Measurements from ENCODE around the gene TRAPPC12. TPM values are rescaled to one million over a fixed set of nuclear protein-coding genes. Genes with fewer than 3 reads are reported as not detected.

TRAPPC12 gene
- total RNA-seq, 1 experiment from 2014 or later = 86.0 TPM

- Mint-ChIP-seq H3K9me3 (no peaks in the 10 kb centered on the region), H3K27me3 (ENCODE audit: low read depth) (no peaks in the 10 kb centered on the region)
Observed at GRCh38 chr2:3338340-3338739, 41.2 kb upstream of the TRAPPC12 start.

More at GRCh38 chr2:3338340-3338739, 41.2 kb upstream of the TRAPPC12 start:
- H2BK5ac ChIP-seq (ENCODE audit: insufficient read length, low read length) = no peak overlapping the region
- no peak overlapping the region for H3K4me2 ChIP-seq (ENCODE audit: insufficient read depth, insufficient read length, low read length)
- H3K4me1 Mint-ChIP-seq = no peaks in the 10 kb centered on the region
- H3K4ac ChIP-seq (ENCODE audit: low read depth, low read length) = no peak overlapping the region
- no peak overlapping the region for H2BK20ac ChIP-seq (ENCODE audit: low read depth, low read length, poor library complexity, severe bottlenecking)
- H3K27ac Mint-ChIP-seq = peak overlapping the region in 1 of 3 experiments; percentile 91; a peak in 1 of 7 replicates
- H3K56ac ChIP-seq (ENCODE audit: insufficient read length, low read depth, low read length) = no peak overlapping the region
- no peak overlapping the region for H3K27ac ChIP-seq (ENCODE audit: insufficient read length, low read depth, low read length)
- H3K14ac ChIP-seq (ENCODE audit: insufficient read depth, low read length) = no peak overlapping the region
- H3K27me3 ChIP-seq (ENCODE audit: insufficient read depth, low read length) = no peaks in the 10 kb centered on the region
- H2AK5ac ChIP-seq (ENCODE audit: insufficient read length, low read length) = no peak overlapping the region
- H3K18ac ChIP-seq (ENCODE audit: insufficient read length, low read depth, low read length) = no peak overlapping the region
- WGBS (ENCODE audit: extremely low coverage, insufficient read length, low lambda C conversion rate) = no CpG with 5 or more reads among the region's 10 CpGs
- no peaks in the 10 kb centered on the region for H3K23me2 ChIP-seq (ENCODE audit: insufficient read length, low read depth, low read length, poor library complexity, severe bottlenecking)
- no peak overlapping the region for H2AFZ ChIP-seq (ENCODE audit: low read length)
- H2BK120ac ChIP-seq (ENCODE audit: low read depth, low read length, poor library complexity, severe bottlenecking) = no peak overlapping the region
- no peak overlapping the region for H4K5ac ChIP-seq (ENCODE audit: insufficient read length, low read depth, low read length)
- H3T11ph ChIP-seq (ENCODE audit: low read length) = no peak overlapping the region
- no peaks in the 10 kb centered on the region for H3K4me1 ChIP-seq (ENCODE audit: insufficient read depth, low read length)
- no peak overlapping the region for H2BK15ac ChIP-seq (ENCODE audit: low read depth, low read length)
- H3K79me2 ChIP-seq (ENCODE audit: insufficient read depth, low read length) = no peaks in the 10 kb centered on the region
- H3K23ac ChIP-seq (ENCODE audit: insufficient read length, low read depth, low read length) = no peak overlapping the region
- DNase-seq = no peak
- H4K91ac ChIP-seq (ENCODE audit: insufficient read length, low read depth, low read length) = no peak overlapping the region
- TF ChIP-seq, protein P1, sequence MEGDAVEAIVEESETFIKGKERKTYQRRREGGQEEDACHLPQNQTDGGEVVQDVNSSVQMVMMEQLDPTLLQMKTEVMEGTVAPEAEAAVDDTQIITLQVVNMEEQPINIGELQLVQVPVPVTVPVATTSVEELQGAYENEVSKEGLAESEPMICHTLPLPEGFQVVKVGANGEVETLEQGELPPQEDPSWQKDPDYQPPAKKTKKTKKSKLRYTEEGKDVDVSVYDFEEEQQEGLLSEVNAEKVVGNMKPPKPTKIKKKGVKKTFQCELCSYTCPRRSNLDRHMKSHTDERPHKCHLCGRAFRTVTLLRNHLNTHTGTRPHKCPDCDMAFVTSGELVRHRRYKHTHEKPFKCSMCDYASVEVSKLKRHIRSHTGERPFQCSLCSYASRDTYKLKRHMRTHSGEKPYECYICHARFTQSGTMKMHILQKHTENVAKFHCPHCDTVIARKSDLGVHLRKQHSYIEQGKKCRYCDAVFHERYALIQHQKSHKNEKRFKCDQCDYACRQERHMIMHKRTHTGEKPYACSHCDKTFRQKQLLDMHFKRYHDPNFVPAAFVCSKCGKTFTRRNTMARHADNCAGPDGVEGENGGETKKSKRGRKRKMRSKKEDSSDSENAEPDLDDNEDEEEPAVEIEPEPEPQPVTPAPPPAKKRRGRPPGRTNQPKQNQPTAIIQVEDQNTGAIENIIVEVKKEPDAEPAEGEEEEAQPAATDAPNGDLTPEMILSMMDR (conservative IDR thresholded peaks at IDR 0.05) = no peak
- peaks cover 19 to 47% (median 22%) of the 10 kb centered on the region in 3 experiments for H3K36me3 Mint-ChIP-seq (ENCODE audit: insufficient read depth in 1 of 3, low read depth in 3 of 3)
- no peak overlapping the region for H3K9ac ChIP-seq (ENCODE audit: extremely low read depth, insufficient read length, low read length)
- H3K9me3 ChIP-seq (ENCODE audit: control insufficient read depth, low read depth, low read length) = no peaks in the 10 kb centered on the region
- no peak overlapping the region for H2BK12ac ChIP-seq (ENCODE audit: insufficient read length, low read depth, low read length)
- H3K79me1 ChIP-seq (ENCODE audit: insufficient read depth, low read depth, low read length, poor library complexity, severe bottlenecking) = no peaks in the 10 kb centered on the region
- H4K8ac ChIP-seq (replicated peaks; ENCODE audit: insufficient read length, low read depth, low read length) = no peak overlapping the region
- H3K4me3 Mint-ChIP-seq = no peak overlapping the region
- H4K20me1 ChIP-seq (ENCODE audit: control insufficient read depth, insufficient read depth, insufficient read length) = no peaks in the 10 kb centered on the region

Data from H9 (cell line).